Stimulated activated CD8-positive, alpha-beta memory T cell treated with anti-CD3 and anti-CD28 coated beads, Interleukin-12 subunit alpha, Interleukin-12 subunit beta, amount 100 ng/mL, for 4 hours (primary cell): ENCODE measurements around the gene STK33.
"Not testable (repeated sequence)": the region's sequence is repeated elsewhere in the genome, so short reads cannot be mapped to it uniquely, and the experiment has no call there.

ENCODE experiments used
- DNase-seq: peaks from one replicate; pipeline ENCODE4 v3.0.0-alpha.2; 2020; ENCODE audit warnings: low read depth

STK33 gene

DNA sequence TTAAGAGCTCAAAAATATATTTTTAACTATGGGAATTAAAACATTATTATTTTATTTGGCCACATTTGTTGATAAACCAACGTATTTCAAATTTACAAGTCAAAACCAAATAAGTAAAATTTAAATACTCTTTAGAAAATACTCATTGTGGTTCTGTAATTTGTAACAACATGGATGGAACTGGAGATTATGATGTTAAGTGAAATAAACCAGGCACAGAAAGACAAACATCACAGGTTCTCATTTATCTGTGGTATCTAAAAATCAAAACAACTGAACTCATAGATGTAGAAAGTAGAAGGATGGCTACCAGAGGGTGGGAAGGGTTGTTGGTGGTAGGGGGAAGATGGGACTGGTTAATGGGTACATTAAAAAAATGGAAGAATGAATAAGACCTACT, 50.8 kb downstream of the STK33 start:
- DNase-seq = no peak

DNA sequence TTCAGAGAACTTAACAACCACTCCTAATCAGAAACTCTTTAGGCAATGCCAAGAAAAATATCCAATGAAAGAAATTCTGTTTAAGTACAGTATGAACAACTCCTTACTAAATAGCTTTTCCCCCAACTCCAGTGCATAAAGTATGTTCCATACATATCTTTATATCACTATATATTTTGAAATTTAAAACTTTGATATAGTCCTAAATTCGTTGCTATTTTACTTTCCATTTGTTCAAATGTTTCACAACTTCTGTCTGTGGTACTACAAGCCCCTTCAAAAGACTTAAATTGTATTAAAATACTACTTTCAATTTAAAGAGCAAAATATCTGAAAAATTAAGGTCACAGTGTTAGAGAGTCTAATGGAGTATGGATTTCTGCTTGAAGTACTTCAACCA, 52.6 kb downstream of the STK33 start:
- DNase-seq = no peak

DNA sequence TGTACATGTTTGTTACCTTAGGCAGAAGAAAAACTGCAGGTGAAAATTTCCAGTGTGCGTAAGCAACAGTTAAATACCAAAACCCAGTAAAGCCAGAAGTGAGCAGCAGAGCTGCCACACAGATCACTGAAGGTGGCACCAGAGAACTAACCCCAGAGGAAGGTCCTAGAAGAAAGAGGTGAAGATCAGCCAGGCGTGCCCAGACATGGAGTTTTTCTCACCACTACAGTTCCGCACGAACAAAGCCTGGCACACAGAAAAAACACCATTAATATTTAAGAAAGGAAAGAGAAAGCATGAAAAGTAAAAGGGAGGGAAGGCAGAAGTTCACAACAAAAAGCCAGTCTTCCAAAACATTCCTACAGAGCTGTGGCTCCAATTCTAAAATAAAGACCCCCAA, 60.7 kb downstream of the STK33 start:
- DNase-seq = no peak

GRCh38 chr11:8532475-8532874, 61.6 kb downstream of the STK33 start:
- DNase-seq = no peak

DNA sequence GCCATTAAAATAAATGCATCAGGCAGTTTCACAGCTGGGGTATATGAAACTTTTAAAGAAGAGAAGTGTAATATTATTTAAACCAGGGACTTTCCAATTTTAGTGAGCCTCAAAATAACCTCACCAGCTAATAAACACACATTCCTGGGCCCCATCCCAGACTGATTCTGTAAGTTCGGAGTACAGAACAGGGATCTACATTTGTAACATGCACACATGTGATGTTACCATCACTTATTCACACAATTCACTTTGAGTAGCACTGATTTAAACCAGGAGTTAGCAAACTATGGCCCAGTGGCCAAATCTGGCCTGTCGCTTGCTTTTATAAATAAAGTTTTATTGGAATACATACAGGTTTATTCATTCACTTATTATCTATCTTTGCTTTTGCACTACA, 62.0 kb downstream of the STK33 start:
- DNase-seq = no peak

DNA sequence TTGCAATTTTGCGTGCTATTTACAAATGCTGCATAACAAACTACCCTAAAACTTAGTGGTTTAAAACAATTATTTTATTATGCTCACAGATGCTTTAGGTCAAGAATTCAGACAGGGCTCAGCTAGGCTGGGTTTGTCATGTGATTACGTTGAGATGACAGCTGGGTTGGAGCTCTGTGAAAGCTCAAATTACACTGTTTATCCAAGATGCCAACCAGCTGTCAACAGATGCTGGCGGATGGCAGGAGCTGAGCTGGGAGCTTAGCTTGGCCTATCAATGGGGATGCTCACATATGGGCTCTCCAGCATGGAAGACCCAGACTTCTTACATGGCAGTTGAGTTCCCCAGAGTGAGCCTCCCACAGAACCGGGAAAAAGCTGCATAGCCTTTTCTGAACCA, 62.7 kb downstream of the STK33 start:
- no peak for DNase-seq

- no peak for DNase-seq
Measured at GRCh38 chr11:8527939-8528338, 66.1 kb downstream of the STK33 start.

DNA sequence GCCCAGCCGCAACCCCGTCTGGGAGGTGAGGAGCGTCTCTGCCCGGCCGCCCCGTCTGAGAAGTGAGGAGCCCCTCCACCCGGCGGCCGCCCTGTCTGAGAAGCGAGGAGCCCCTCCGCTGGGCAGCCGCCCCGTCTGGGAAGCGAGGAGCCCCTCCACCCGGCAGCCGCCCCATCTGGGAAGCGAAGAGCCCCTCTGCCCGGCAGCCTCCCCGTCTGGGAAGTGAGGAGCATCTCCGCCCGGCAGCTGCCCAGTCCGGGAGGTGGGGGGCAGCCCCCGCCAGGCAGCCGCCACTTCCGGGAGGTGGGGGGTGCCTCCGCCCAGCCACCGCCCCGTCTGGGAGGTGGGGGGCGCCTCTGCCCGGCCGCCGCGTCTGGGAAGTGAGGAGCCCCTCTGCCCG, 70.6 kb downstream of the STK33 start:
- no peak for DNase-seq

DNA sequence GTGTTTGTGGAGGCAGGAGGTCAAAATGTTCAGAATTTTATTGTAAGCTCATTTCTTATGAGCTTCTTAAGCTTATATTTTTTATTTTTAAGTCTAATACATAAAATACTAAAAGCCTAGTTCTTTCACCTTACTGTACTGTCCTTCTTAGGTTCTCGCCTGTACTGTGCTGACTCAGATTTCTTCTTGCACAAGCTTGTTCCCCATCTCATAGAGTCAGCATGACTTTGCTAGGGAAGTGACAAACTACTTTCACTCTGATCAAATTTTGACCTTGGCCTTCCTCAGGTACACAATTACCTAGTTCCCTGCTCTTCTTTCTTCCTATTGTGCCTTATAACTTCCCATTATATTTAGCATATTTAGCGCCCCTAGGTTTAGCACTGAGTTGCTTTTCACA, 81.5 kb downstream of the STK33 start:
- no peak for DNase-seq

GRCh38 chr11:8503910-8504364, 90.1 kb downstream of the STK33 start:
- DNase-seq = no peak

DNA sequence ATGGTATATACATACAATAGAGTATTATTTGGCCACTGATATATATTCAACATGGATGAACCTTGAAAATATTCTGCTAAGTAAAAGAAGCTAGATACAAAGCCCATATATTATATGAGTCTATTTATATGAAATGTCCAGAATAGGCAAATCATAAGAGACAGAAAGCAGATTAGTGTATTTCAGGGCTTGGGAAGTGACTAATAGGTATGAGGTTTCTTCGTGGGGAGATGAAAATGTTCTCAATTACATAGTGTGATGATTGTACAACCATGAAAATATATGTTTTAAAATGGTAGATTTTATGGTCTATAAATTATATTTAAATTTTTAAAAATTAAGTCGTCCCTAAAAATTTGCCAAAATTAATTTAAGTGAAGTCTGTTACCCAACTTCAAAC, 92.2 kb downstream of the STK33 start:
- no peak for DNase-seq

GRCh38 chr11:8488395-8488794, 105.6 kb downstream of the STK33 start:
- DNase-seq = no peak

- no peak for DNase-seq
Measured at GRCh38 chr11:8487261-8487660, 106.8 kb downstream of the STK33 start.

DNA sequence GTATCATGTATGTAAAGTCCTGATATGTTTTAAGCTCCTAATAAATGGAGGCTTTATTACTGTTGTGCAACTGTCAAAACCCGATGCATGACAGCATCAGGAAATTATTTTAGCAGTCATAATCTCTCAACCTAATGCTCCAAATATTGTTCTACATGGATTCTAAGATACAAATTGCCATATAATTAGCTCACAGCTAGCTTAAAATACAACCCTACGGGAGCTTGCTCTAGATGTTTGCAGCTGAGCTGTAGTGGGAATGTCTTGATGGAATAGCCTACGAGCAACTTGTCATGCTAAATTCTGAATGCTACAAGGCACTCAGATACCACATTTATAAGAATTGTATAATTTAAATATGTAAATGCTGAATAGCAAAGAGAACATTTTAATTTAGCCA, 109.8 kb downstream of the STK33 start:
- DNase-seq = no peak

GRCh38 chr11:8480858-8481257, 113.2 kb downstream of the STK33 start:
- no peak for DNase-seq

DNA sequence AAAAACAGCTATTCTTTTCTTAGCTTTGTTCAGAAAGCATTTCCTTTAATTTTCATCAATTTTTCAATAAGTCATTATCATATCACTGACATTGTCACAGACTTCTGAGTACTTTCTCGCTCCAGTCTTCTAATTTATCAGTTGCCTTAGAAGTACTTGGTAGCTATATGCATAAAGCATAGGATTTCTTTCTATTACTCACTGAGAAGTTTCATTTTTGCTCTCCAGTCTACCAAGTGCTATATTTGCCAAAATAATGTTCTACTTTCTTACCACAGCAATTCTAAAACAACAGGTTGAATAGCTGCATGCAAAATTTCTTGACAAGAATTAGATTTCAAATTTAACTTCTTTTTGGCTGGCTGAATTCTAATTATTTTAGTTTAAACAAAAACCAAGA, 116.3 kb downstream of the STK33 start:
- DNase-seq = no peak

DNA sequence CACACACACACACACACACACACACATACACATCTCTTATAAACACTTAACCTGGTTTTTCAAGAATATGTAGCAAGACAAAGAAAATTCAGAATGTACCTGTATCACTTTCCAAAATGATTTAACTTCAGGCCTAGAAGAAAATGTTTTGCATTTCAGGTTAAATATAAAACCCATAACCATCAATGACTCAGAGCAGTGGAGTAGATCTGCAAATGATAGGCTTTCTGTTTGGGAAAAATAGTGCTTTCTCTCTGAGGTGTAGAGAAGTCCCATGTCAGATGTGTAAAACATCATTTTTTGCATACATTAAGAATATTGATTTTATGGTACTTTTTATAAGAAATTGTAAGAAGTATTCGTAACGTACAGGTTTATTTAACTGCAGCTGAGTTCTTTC, 116.9 kb downstream of the STK33 start:
- DNase-seq = no peak

DNA sequence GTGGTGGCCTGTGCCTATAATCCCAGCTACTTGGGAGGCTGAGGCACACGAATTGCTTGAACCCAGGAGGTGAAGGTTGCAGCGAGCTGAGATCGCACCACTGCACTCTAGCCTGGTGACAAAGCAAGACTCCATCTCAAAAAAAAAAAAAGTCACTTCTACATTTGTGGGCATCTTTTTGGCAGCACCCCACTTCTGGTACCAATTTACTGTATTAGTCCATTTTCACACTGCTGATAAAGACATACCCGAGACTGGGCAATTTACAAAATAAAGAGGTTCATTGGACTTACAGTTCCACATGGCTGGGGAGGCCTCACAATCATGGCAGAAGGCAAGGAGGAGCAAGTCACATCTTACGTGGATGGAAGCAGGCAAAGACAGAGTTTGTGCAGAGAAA, 126.2 kb downstream of the STK33 start:
- DNase-seq = not testable (repeated sequence)

GRCh38 chr11:8467356-8467755, 126.7 kb downstream of the STK33 start:
- DNase-seq = not testable (repeated sequence)

GRCh38 chr11:8466884-8467283, 127.1 kb downstream of the STK33 start:
- DNase-seq = not testable (repeated sequence)

DNA sequence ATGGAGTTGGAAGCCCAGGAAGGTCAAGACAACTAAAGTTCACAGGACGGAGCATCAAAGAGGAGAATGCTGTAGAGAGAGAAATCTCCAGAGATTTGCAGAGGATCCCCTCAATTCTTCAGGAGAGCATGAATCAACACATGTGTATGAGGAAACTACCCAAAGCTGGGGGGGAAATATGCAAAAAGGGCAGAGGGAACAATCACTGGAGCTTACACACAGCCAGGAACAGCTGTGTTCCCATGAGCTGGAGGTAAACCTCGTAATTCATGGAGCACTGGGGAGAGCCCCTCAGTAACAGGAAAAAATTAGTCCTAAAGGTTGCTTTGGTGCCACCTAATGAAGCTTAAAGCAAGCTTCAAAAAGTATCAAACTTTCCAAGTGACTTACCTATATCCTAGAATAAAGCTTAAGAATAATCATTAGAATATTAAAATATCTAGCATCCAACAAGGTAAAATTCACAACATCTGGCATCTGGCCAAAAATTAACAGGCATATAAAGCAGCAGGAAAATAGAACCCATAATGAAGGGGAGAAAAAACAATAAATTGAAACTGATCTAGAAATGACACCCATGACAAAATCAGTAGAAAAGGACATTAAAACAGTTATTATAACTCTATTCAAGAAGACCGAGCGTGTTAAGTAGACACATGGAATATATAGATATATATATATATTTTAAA, 134.2 kb downstream of the STK33 start:
- DNase-seq = no peak

- DNase-seq = no peak
Measured at GRCh38 chr11:8442301-8442700, 151.7 kb downstream of the STK33 start.

- DNase-seq = no peak
Measured at GRCh38 chr11:8440649-8441048, 153.4 kb downstream of the STK33 start.

DNA sequence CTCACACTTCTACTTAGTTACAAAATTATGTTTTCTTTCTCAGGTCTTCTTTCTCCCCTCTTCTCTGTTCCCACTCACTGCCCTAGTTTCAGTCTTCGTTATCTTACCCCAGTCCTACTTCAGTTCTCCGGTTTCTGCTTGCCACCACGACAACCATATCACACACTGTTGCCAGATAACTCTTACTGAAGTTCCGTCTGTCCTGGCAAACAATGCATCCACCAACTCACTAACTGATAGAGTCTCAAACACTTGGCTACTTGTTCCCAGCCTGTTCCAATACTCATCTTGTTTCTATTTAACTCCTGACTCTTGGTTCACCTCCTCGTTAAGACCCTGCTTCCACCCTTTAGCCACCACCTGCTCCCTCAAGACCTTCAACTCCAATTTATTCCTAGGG, 164.5 kb downstream of the STK33 start:
- DNase-seq = no peak

DNA sequence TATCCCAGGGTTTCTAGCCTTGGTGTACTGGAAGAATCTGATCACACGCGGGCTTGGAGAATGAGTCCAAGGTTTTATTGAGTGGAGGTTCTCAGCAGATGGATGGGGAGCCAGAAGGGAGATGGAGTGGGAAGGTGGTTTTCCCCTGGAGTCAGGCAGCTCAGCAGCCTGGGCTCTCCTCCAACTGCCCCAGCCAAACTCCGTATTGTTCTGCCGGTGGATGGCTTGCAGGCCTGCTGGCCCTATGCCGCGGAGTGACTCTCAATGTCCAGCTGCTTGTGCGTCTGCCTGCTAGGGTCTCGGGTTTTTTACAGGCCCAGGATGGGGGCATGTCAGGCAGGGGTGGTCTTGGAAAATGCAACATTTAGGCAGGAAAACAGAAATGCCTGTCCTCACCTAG, 168.0 kb downstream of the STK33 start:
- DNase-seq = no peak
